Measurements from ENCODE around the gene PGBD2. TPM values are rescaled to one million over a fixed set of nuclear protein-coding genes. Genes with fewer than 3 reads are reported as not detected.
"Not testable (repeated sequence)": the region's sequence is repeated elsewhere in the genome, so short reads cannot be mapped to it uniquely, and the experiment has no call there.

The PGBD2 gene, protein sequence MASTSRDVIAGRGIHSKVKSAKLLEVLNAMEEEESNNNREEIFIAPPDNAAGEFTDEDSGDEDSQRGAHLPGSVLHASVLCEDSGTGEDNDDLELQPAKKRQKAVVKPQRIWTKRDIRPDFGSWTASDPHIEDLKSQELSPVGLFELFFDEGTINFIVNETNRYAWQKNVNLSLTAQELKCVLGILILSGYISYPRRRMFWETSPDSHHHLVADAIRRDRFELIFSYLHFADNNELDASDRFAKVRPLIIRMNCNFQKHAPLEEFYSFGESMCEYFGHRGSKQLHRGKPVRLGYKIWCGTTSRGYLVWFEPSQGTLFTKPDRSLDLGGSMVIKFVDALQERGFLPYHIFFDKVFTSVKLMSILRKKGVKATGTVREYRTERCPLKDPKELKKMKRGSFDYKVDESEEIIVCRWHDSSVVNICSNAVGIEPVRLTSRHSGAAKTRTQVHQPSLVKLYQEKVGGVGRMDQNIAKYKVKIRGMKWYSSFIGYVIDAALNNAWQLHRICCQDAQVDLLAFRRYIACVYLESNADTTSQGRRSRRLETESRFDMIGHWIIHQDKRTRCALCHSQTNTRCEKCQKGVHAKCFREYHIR
- 1 to 10 TPM; 2.0 to 2.3 (median 2.2) TPM for polyA plus RNA-seq

GRCh38 chr1:248906009-248906752 is at the start of gene PGBD2:
Gene PGBD2 (plus strand): TSS chr1:248906235. CDS start chr1:248913863, 7,628 bp downstream.
- H3K27ac ChIP-seq (ENCODE audit: low read depth, low read length) = peak within 1 kb of the TSS; percentile 89
- 1% methylated on average over 74 to 80 of the region's 80 CpGs for WGBS, 3 donors

DNA sequence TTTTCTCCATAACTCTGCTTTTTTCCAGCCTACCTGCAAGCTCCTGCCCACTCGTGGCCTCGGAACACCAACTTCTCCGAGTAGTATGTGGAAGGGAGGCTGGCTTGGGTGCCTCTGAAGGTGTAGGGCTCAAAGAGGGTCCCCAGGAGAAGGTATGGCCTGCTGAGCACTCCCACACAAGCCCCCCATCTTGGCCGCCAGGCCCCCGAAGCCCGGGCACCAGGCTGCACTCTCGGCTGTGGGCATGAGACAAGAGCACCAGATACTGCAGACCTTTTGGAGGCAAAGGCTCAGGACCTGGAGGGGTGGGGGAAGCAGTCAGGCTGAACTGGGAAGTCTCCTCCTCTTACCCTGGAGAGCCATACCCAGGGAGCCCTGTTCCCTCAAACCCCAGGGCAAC is 48.8 kb upstream of the PGBD2 start:
- WGBS, 3 donors = 85 to 91% (median 89%) methylated on average over 7 of the region's 7 CpGs

GRCh38 chr1:248857749-248858095 is 48.3 kb upstream of the PGBD2 start:
- no peak overlapping the region for H3K27ac ChIP-seq (ENCODE audit: low read depth, low read length)
- 14 to 21% (median 19%) methylated on average over 4 of the region's 4 CpGs for WGBS, 3 donors

More for the DNA sequence above, 48.8 kb upstream of the PGBD2 start:
- no peak overlapping the region for H3K27ac ChIP-seq (ENCODE audit: low read depth, low read length)

DNA sequence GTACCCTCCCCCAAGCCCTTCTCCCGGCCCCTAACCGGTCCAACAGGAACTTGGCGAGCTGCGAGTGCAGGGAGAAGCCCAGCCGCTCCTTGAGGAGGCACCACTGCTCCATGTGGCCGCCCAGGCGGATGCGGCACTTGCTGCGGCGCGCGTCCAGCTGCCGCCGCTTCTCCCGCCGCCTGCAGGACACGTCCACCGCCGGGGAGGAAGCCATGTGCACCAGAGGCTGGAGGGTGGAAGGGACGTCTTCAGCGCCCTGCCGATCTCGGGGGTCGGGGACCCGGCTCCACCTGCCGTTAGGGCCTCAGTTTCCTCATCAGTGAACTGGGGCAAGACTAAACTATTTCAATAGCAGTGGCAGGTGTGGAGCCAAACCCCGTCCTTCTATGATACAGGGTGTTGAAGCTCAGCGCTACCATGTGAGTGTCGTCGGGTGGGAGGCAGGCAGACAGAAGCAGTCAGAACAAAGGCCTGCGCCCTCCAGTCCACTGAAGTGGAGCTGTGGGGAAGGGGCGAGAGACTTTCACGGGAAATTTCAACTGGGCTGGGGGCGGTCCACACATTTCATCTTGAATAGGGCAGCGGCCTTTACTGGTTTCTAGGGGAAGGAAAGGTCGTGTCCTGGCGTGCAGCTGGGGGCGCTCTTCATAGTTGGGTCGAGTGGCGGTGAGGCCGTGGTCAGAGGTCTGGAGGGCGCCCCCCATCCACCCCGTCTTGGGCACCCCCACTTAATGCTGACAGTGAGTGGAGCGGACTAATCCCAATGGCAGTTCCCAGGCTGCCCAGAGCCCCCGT is 47.7 kb upstream of the PGBD2 start:
- no peak overlapping the region for H3K27ac ChIP-seq (ENCODE audit: low read depth, low read length)
- WGBS, 3 donors = 0 to 1% (median 1%) methylated on average over 38 to 45 of the region's 45 CpGs

DNA sequence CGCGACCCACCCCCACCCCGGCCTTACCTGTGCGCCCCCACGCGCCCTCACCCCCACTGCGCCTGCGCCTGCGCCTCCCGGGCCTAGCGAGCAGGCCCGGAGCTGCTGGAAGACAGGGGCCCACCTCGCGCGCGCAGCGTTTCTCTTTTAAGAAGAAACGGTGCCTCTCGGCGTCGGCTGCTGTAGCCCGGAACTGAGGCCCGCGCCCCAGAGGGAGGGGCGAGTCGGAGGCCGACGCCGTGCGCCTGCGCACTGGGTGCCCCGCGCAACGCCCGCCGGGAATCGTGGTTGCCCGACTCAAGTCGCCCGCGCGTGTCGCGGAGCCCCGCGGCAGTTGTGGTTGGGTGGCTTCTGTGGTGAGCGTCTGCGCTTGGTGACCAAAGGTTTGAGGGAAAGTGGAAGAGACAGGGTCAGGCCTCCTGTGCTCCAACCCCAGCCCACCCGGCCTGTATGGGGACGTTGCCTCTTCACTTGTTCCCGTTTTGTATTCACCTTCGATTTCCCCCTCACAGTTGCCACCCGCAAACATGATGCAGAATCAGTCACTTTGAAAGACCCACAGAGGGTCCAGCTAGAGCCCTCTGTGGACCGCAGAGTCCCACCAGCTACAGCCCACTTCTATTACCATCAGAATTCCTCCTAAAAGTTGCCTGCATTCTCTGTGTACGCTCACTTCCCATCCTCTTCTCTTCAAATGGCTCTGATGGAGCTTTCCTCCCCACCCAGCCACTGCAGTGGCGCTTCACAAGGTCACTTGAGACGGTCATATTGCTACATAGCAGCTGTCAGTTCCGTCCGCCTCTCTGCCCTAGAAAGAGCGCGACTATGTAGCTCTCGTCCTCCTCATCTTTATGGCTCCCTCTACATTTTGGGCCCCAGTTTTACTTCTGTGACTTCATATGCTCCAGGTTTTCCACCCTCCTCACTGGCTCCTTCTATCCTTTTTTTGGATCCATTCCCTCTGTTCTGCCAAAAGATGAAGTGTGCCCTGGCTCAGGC is 46.8 kb upstream of the PGBD2 start, which contains the start of gene ZNF692:
Gene ZNF692 (minus strand): TSS at position 195 of the 999 bp plus-strand sequence. CDS start 776 bp downstream, outside the sequence.
- peak within 1 kb of the TSS; percentile 57 for H3K27ac ChIP-seq (ENCODE audit: low read depth, low read length)
- WGBS, 3 donors = 3 to 8% (median 3%) methylated on average over 51 to 62 of the region's 62 CpGs

- H3K27ac ChIP-seq (ENCODE audit: low read depth, low read length) = no peak overlapping the region
- 86 to 88% (median 87%) methylated on average over 4 of the region's 4 CpGs for WGBS, 3 donors
These were observed 46.0 kb upstream of the PGBD2 start for GRCh38 chr1:248860007-248860406.

DNA sequence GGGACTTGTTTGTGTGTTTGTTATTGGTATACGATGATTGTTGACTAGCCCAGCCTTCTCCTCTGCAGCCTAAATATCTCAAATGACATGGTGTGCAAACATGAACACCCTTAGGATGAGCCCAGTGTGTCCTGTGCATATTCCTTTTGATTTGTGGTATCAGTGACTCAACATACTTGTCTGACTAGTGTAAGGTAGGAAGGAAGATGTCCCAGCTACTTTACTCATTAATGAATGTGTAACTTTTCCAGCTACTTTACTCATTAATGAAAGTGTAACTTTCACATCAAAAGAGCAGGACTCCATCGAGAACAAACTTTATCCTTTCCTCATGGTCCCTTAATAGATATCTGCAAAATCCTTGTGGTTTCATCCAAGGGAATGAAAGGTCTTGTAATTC is 44.4 kb upstream of the PGBD2 start:
- H3K27ac ChIP-seq (ENCODE audit: low read depth, low read length) = no peak overlapping the region
- 83 to 94% (median 89%) methylated on average over 2 of the region's 2 CpGs for WGBS, 3 donors

GRCh38 chr1:248862695-248862997 is 43.4 kb upstream of the PGBD2 start:
- H3K27ac ChIP-seq (ENCODE audit: low read depth, low read length) = no peak overlapping the region
- WGBS, 3 donors = 8 to 20% (median 17%) methylated on average over 4 of the region's 4 CpGs

- H3K27ac ChIP-seq (ENCODE audit: low read depth, low read length) = no peak overlapping the region
These were observed 42.8 kb upstream of the PGBD2 start for GRCh38 chr1:248862998-248863881.

GRCh38 chr1:248871837-248872401 is 34.1 kb upstream of the PGBD2 start:
- WGBS, 3 donors = 97 to 98% (median 98%) methylated on average over 3 of the region's 3 CpGs
- no peak overlapping the region for H3K27ac ChIP-seq (ENCODE audit: low read depth, low read length)

More at GRCh38 chr1:248862998-248863881, 42.8 kb upstream of the PGBD2 start:
- 3 to 8% (median 5%) methylated on average over 40 to 46 of the region's 46 CpGs for WGBS, 3 donors

DNA sequence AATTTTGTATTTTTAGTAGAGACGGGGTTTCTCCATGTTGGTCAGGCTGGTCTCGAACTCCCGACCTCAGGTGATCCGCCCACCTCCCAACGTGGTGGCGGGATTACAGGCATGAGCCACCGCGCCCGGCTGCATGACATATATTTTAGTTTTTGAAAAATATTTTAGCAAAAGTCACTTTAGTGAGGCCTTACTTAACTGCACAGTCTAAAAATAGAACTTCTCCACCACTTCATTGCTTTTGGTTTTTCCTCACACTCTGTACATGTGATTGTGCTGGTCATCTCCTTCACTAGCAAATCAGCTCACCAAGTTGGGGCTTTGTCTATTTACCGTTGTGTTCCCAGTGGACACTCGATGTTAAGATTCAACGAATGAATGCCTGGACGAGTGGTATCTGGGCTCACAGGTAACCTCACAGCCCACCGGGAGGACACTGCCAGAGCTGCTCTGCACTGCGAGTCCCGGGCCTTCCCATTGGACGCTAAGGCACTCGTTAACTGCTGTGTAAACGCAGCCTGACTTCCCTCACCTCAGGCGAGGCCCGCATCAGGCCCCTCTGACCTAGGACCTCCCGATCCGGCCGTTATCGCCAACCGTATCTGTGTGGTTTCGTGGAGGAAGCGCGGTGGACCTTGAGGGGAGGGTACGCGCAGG is 33.2 kb upstream of the PGBD2 start:
- peak overlapping the region; percentile 13 for H3K27ac ChIP-seq (ENCODE audit: low read depth, low read length)
- 1 to 3% (median 3%) methylated on average over 31 of the region's 31 CpGs for WGBS, 3 donors

DNA sequence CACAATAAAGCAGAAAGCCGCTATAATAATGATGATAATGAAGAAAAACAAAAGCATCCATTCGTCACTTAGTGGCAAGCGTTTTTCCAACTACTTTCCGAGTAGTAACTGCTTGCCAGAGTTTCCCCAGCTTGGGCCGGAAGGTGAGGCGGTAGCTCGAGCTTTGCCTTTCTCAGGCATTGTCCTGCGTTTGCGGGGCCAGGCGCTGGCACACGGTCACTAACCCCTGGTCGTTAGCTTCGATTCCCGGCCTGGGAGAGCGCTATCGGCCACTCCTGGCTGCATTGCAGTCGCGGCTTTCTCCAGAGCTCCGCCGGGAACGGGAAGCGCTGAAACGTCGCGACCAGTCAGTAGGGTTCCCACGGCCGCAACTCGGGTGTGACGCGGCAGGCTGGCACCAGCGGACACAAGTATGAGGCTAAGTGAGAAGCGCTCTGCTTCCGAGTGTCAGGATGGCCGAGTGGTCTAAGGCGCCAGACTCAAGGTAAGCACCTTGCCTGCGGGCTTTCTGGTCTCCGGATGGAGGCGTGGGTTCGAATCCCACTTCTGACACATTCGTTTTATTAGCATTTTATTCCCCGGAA is 32.5 kb upstream of the PGBD2 start:
- H3K27ac ChIP-seq (ENCODE audit: low read depth, low read length) = peak overlapping the region; percentile 13
- 0% methylated on average over 37 to 41 of the region's 41 CpGs for WGBS, 3 donors

- no peak overlapping the region for H3K27ac ChIP-seq (ENCODE audit: low read depth, low read length)
- 3 to 6% (median 5%) methylated on average over 23 of the region's 23 CpGs for WGBS, 3 donors
These were observed 32.0 kb upstream of the PGBD2 start for GRCh38 chr1:248873993-248874533.

GRCh38 chr1:248881261-248881660 is 24.8 kb upstream of the PGBD2 start:
- WGBS, 3 donors = 84 to 86% (median 86%) methylated on average over 1 of the region's 1 CpG

GRCh38 chr1:248882427-248882826 is 23.6 kb upstream of the PGBD2 start:
- H3K27ac ChIP-seq (ENCODE audit: low read depth, low read length) = not testable (repeated sequence)
- WGBS, 3 donors = 73 to 80% (median 79%) methylated on average over 5 to 7 of the region's 7 CpGs

More at GRCh38 chr1:248881261-248881660, 24.8 kb upstream of the PGBD2 start:
- H3K27ac ChIP-seq (ENCODE audit: low read depth, low read length) = no peak overlapping the region
